PFSK-1 (cell line): ENCODE results near the gene SIX2.
A peak's percentile ranks its signal among the peaks of the same experiment; 100 is the strongest.

ENCODE experiments used
- FOXP2 ChIP-seq: optimal IDR thresholded peaks from 2 replicates; pipeline ENCODE3; 2011; ENCODE audit warnings: borderline replicate concordance, control low read depth, inconsistent platforms; ENCODE audit not compliant: insufficient read depth; ENCODE audit errors: extremely low read length, extremely low read depth
- POLR2AphosphoS5 ChIP-seq: IDR thresholded peaks from 2 replicates; pipeline ENCODE4 v1.6.1; 2012; ENCODE audit warnings: low read depth, mild to moderate bottlenecking, control low read depth, low read length, moderate library complexity
- SIN3A ChIP-seq: IDR thresholded peaks from 2 replicates; pipeline ENCODE4 v1.6.1; 2012; ENCODE audit warnings: mild to moderate bottlenecking, low read length, moderate library complexity, borderline replicate concordance; ENCODE audit not compliant: insufficient read depth
- TAF1 ChIP-seq: IDR thresholded peaks from 2 replicates; pipeline ENCODE4 v1.6.1; 2012; ENCODE audit warnings: low read length, control low read depth, borderline replicate concordance; ENCODE audit not compliant: insufficient read depth
- TF ChIP-seq, protein P1 (sequence below), 2 experiments: IDR thresholded peaks; 2 replicates each; pipeline versions ENCODE4 v1.6.1 to v1.8.0; 2011 to 2012; ENCODE audit warnings: low read depth in 2 of 2, low read length in 2 of 2, control low read depth in 1 of 2, inconsistent platforms in 1 of 2, mild to moderate bottlenecking in 1 of 2, moderate library complexity in 1 of 2; ENCODE audit not compliant: insufficient read depth in 1 of 2

Gene SIX2

DNA sequence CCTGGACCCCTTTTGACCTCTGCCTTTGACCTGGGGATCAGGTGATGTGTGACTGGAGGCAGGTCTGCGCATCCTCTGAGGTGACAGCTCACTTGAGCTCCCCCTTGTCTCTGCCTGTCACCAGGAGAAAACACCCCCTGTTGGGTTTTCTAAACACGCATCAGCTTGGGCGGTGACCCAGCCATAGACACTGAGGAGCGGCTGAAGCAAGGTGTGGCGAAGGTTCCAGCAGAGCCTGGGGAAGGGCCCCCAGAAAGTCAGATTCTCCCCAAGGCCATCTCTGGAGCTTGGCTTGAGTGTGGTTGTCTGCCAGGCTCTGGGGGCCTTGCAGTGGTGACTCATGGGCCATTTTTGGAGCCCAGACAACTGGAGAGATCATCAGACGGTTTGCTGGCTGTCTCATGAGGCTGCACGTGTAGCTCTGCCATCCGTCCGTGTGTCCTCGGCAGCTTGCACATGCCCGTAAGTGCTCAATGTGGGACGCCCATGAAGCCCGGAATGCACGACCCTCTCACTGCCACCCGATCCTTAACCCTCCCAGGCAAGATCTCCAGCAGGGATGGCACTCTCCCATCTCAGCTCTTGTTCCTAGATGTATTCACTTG, 38.3 kb downstream of the SIX2 start:
- TF ChIP-seq SIN3A, result no peak

DNA sequence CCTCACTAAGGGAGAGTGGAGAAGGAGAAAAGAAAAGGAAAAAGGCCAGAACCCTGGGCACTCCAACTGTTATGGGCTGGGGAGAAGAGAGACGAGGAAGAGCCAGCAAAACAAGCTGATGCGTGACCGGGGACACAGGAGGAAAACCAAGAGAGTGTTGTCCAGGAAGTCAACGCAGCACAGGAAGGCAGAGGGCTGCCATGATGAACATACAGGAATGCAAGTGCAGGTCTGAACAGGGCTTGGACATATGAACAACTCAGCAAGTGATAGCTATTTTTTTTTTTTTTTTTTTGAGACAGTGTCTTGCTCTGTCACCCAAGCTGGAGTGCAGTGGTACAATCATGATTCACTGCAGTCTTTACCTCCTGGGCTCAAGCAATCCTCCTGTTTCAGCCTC, 39.3 kb downstream of the SIX2 start:
- no peak for TF ChIP-seq FOXP2
- TF ChIP-seq POLR2AphosphoS5, result no peak
- TF ChIP-seq TAF1, result no peak
- TF ChIP-seq, protein P1, sequence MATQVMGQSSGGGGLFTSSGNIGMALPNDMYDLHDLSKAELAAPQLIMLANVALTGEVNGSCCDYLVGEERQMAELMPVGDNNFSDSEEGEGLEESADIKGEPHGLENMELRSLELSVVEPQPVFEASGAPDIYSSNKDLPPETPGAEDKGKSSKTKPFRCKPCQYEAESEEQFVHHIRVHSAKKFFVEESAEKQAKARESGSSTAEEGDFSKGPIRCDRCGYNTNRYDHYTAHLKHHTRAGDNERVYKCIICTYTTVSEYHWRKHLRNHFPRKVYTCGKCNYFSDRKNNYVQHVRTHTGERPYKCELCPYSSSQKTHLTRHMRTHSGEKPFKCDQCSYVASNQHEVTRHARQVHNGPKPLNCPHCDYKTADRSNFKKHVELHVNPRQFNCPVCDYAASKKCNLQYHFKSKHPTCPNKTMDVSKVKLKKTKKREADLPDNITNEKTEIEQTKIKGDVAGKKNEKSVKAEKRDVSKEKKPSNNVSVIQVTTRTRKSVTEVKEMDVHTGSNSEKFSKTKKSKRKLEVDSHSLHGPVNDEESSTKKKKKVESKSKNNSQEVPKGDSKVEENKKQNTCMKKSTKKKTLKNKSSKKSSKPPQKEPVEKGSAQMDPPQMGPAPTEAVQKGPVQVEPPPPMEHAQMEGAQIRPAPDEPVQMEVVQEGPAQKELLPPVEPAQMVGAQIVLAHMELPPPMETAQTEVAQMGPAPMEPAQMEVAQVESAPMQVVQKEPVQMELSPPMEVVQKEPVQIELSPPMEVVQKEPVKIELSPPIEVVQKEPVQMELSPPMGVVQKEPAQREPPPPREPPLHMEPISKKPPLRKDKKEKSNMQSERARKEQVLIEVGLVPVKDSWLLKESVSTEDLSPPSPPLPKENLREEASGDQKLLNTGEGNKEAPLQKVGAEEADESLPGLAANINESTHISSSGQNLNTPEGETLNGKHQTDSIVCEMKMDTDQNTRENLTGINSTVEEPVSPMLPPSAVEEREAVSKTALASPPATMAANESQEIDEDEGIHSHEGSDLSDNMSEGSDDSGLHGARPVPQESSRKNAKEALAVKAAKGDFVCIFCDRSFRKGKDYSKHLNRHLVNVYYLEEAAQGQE (IDR thresholded peaks at IDR 0.05; ENCODE audit: insufficient read depth in 1 of 2, low read depth in 2 of 2, low read length in 2 of 2), result no peak
- TF ChIP-seq SIN3A, result no peak

DNA sequence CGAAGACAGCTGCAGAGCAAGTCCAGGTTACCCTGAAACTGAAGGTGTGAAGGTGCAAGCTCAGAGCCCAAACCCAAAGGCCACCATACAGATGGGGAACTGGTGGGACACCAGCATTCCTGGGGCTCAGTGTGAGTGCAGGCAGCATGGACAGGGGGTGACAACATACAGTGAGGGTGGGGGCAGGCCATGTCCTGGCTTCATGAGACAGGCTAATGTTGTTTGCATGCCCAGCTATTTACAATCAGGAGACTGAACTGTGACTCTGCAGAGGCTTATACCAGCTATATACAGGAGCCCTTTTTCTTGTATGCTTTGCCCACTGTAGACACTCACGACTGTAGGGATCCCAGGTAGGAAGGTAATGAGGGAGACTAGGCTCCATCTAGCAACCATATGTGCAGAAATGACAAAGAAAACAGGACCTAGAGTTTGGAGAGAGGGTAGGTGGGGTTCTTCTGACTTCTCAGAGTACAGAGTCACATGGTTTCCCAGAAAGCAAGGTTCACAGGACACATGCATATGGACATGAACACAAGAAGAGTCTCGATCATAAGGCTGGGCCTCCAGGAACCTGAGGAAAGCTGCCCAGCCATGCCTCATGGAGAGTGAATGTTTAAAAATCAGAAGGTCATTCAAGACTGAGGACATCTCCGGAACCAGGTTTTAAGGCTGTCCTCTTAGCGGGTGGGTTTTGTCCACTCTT, 41.4 kb downstream of the SIX2 start:
- no peak for TF ChIP-seq TAF1
- TF ChIP-seq, protein P1 (IDR thresholded peaks at IDR 0.05; ENCODE audit: insufficient read depth in 1 of 2, low read depth in 2 of 2, low read length in 2 of 2), result no peak
- TF ChIP-seq POLR2AphosphoS5, result no peak
- no peak for TF ChIP-seq SIN3A
- no peak for TF ChIP-seq FOXP2

DNA sequence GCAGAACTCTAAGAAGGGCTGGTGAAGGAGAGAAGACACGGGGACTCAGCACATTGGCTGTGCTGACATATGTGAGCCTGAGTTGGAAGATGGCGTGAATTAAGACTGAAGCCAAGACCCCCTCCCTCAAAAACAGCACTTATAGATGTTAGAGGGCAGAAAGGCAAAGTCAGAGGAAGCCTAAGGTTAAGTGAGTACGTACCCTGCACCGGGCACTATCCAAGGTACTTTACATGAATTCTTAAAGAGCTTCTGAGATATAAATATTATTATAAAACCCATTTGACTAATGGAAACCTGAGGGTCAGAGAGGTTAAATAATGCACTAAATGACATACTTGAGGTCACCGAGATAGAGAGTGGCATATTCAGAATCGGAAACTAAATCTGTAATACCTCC, 42.2 kb downstream of the SIX2 start:
- TF ChIP-seq, protein P1 (IDR thresholded peaks at IDR 0.05; ENCODE audit: insufficient read depth in 1 of 2, low read depth in 2 of 2, low read length in 2 of 2), result 0 out of 4 replicates have a peak, but pooled peaks of 1 of the 2 experiments have one; percentile 35
- TF ChIP-seq FOXP2, result no peak

DNA sequence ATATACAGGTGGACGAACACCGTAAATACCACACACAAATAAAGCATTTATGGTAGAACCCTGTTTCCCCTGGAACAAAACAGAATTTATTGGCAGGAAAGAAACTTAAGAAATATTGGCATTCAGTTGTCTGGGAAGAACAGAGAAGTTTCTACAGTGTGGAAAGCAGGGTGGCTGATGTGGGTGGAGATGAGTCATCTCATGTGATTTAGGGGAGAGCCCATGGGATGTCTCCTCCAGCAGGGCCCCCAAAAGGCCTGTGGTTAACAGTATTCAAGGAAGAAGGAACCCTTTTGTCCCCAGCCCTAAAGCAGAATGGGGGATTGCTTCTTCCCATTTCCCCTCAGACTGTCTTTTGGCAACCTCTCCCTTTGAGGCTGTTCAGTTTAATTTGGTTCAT, 43.6 kb downstream of the SIX2 start:
- no peak for TF ChIP-seq POLR2AphosphoS5
- TF ChIP-seq FOXP2, result no peak
- no peak for TF ChIP-seq TAF1
- TF ChIP-seq, protein P1 (IDR thresholded peaks at IDR 0.05; ENCODE audit: insufficient read depth in 1 of 2, low read depth in 2 of 2, low read length in 2 of 2), result no peak
- TF ChIP-seq SIN3A, result no peak
